Measurements from ENCODE around the gene TCF4.
A peak's percentile ranks its signal among the peaks of the same experiment; 100 is the strongest.
"Not testable (repeated sequence)": the region's sequence is repeated elsewhere in the genome, so short reads cannot be mapped to it uniquely, and the experiment has no call there.

The TCF4 gene

GRCh38 chr18:55473058-55473457, 114.9 kb downstream of the TCF4 start:
- DNase-seq: peak; percentile 65

- no peak for DNase-seq
Measured at GRCh38 chr18:55470826-55471225, 117.2 kb downstream of the TCF4 start.

GRCh38 chr18:55469134-55469533, 118.9 kb downstream of the TCF4 start:
- not testable (repeated sequence) for DNase-seq

- peak; percentile 92 for DNase-seq
Measured at GRCh38 chr18:55466789-55467188, 121.2 kb downstream of the TCF4 start.

GRCh38 chr18:55465313-55465712, 122.7 kb downstream of the TCF4 start:
- peak; percentile 52 for DNase-seq

GRCh38 chr18:55464581-55464980, 123.4 kb downstream of the TCF4 start:
- no peak for DNase-seq

GRCh38 chr18:55462652-55463051, 125.3 kb downstream of the TCF4 start:
- peak; percentile 88 for DNase-seq

- peak; percentile 73 for DNase-seq
Measured at GRCh38 chr18:55461848-55462247, 126.1 kb downstream of the TCF4 start.

- DNase-seq: peak; percentile 45
Measured at GRCh38 chr18:55458456-55459203, 129.4 kb downstream of the TCF4 start.

- no peak for DNase-seq
Measured at GRCh38 chr18:55457028-55457427, 131.0 kb downstream of the TCF4 start.

GRCh38 chr18:55455938-55456337, 132.1 kb downstream of the TCF4 start:
- DNase-seq: peak; percentile 77

- no peak for DNase-seq
Measured at GRCh38 chr18:55453186-55453585, 134.8 kb downstream of the TCF4 start.

- DNase-seq: peak; percentile 92
Measured at GRCh38 chr18:55452123-55452611, 135.8 kb downstream of the TCF4 start.

GRCh38 chr18:55449412-55450140, 138.4 kb downstream of the TCF4 start:
- DNase-seq: no peak

- peak; percentile 66 for DNase-seq
Measured at GRCh38 chr18:55448420-55448819, 139.6 kb downstream of the TCF4 start.

GRCh38 chr18:55447672-55448018, 140.3 kb downstream of the TCF4 start:
- DNase-seq: no peak

GRCh38 chr18:55446996-55447671, 140.9 kb downstream of the TCF4 start:
- no peak for DNase-seq

GRCh38 chr18:55444536-55444935, 143.5 kb downstream of the TCF4 start:
- DNase-seq: no peak

- DNase-seq: no peak
Measured at GRCh38 chr18:55443776-55444175, 144.2 kb downstream of the TCF4 start.

GRCh38 chr18:55442561-55442960, 145.4 kb downstream of the TCF4 start:
- no peak for DNase-seq

- DNase-seq: no peak
Measured at GRCh38 chr18:55440988-55441387, 147.0 kb downstream of the TCF4 start.

- no peak for DNase-seq
Measured at GRCh38 chr18:55439056-55439455, 148.9 kb downstream of the TCF4 start.

- DNase-seq: no peak
Measured at GRCh38 chr18:55435592-55435991, 152.4 kb downstream of the TCF4 start.

GRCh38 chr18:55433648-55434047, 154.3 kb downstream of the TCF4 start:
- peak; percentile 61 for DNase-seq
